A549 (cell line): Measurements from ENCODE around the gene IL1RN. TPM values are rescaled to one million over a fixed set of nuclear protein-coding genes. Genes with fewer than 3 reads are reported as not detected.

Source experiments
- ATAC-seq, 2 experiments: fragments of 200-7000 bp in 1 of 2; fragments of >200 bp in 1 of 2; cut with Nextera tagmentation in 1 of 2; cut with Tn5 transposase in 1 of 2; 3 replicates each; pipeline versions ENCODE4 v1.8.0 to v1.9.1; 2018 to 2020; ENCODE audit warnings: mild to moderate bottlenecking in 1 of 2, moderate library complexity in 1 of 2
- CTCF ChIA-PET: fragments of 300-600 bp; sonication (Branson Sonifier 250); formaldehyde crosslinking; extraction: SDS; loops from one replicate; lab custom pipeline; 2021; ENCODE audit warnings: antibody characterized with exemption, inconsistent platforms; lab: Yijun Ruan, JAX
- POLR2A ChIA-PET: fragments of 350-600 bp; formaldehyde crosslinking; extraction: SDS; loops from one replicate; lab custom pipeline; 2021; ENCODE audit warnings: antibody characterized with exemption, inconsistent platforms; lab: Yijun Ruan, JAX
- DNase-seq, 2 experiments: peaks; one replicate each; pipeline versions ENCODE4 v3.0.0 to v3.0.0-alpha.2; 2011 to 2016; ENCODE audit warnings: low read depth in 1 of 2, low spot score in 1 of 2
- FAIRE-seq: peaks from 2 replicates; lab custom pipeline; 2011; peaks lifted over from hg19 to GRCh38; lab: Jason Lieb, UNC
- H3K27ac ChIP-seq, 2 experiments: fragments of >200 bp; sonication (Bioruptor Twin); formaldehyde crosslinking; 3 replicates each; pipeline ENCODE4 v1.5.1; 2016 to 2017
- H3K4me1 ChIP-seq: fragments of >200 bp; sonication (Bioruptor Twin); formaldehyde crosslinking; 3 replicates; pipeline ENCODE4 v1.6.1; 2016
- H3K4me2 ChIP-seq: fragments of >200 bp; sonication (Bioruptor Twin); formaldehyde crosslinking; 3 replicates; pipeline ENCODE4 v1.6.1; 2016
- H3K4me3 ChIP-seq: fragments of >200 bp; sonication (Bioruptor Twin); formaldehyde crosslinking; 3 replicates; pipeline ENCODE4 v1.5.1; 2016
- H3K9me3 ChIP-seq: fragments of >200 bp; sonication (Bioruptor Twin); formaldehyde crosslinking; 3 replicates; pipeline ENCODE4 v1.6.1; 2016
- BCL3 ChIP-seq: fragments of >200 bp; sonication (Bioruptor Twin); formaldehyde crosslinking; IDR thresholded peaks from 3 replicates; pipeline ENCODE4 v1.6.1; 2016
- CBX8 ChIP-seq: fragments of 200-600 bp; sonication (generic); IDR thresholded peaks from 2 replicates; pipeline ENCODE4 v1.6.1; 2016
- CTCF ChIP-seq: fragments of >200 bp; sonication (Bioruptor Twin); formaldehyde crosslinking; IDR thresholded peaks from 3 replicates; pipeline ENCODE4 v1.5.1; 2016
- EHMT2 ChIP-seq: fragments of 200-600 bp; sonication (generic); IDR thresholded peaks from 2 replicates; pipeline ENCODE4 v1.6.1; 2016; ENCODE audit warnings: antibody characterized with exemption, low read depth, mild to moderate bottlenecking, moderate library complexity
- EP300 ChIP-seq, 2 experiments: fragments of >200 bp; sonication (Bioruptor Twin); formaldehyde crosslinking; IDR thresholded peaks; 2 replicates in 1 of 2; 3 replicates in 1 of 2; pipeline ENCODE4 v1.6.1; 2016 to 2017
- ESRRA ChIP-seq: fragments of 150-350 bp; IDR thresholded peaks from 2 replicates; pipeline ENCODE4 v1.6.1; 2014; ENCODE audit warnings: mild to moderate bottlenecking, low read length, borderline replicate concordance
- FOSL2 ChIP-seq, 2 experiments: fragments of 450-650 bp in 1 of 2; fragments of >200 bp in 1 of 2; sonication (Bioruptor Twin) in 1 of 2; formaldehyde crosslinking; IDR thresholded peaks; 2 replicates each; pipeline versions ENCODE4 v1.5.0 to v1.6.1; 2016 to 2020; ENCODE audit warnings: mild to moderate bottlenecking in 1 of 2, moderate library complexity in 1 of 2
- HES2 ChIP-seq: fragments of >200 bp; sonication (Bioruptor Twin); formaldehyde crosslinking; IDR thresholded peaks from 2 replicates; pipeline ENCODE4 v1.6.1; 2016
- HEYL ChIP-seq: fragments of 250-450 bp; sonication (Bioruptor Pico); IDR thresholded peaks from 2 replicates; pipeline ENCODE4 v1.8.0; 2021; ENCODE audit warnings: mild to moderate bottlenecking, moderate library complexity
- HOXA7 ChIP-seq: fragments of 250-450 bp; sonication (Bioruptor Pico); IDR thresholded peaks from 2 replicates; pipeline ENCODE4 v1.5.0; 2020; ENCODE audit warnings: mild to moderate bottlenecking, moderate library complexity
- HOXB5 ChIP-seq: fragments of 250-450 bp; sonication (Bioruptor Pico); IDR thresholded peaks from 2 replicates; pipeline ENCODE4 v1.5.0; 2020; ENCODE audit warnings: mild to moderate bottlenecking, moderate library complexity
- JUN ChIP-seq, 2 experiments: fragments of >200 bp; sonication (Bioruptor Twin); formaldehyde crosslinking; IDR thresholded peaks; 2 replicates in 1 of 2; 3 replicates in 1 of 2; pipeline ENCODE4 v1.6.1; 2016 to 2017
- KDM1A ChIP-seq: fragments of 200-600 bp; sonication (generic); IDR thresholded peaks from 2 replicates; pipeline ENCODE4 v1.6.1; 2016; ENCODE audit warnings: low read depth, mild to moderate bottlenecking
- MYC ChIP-seq: IDR thresholded peaks from 2 replicates; pipeline ENCODE4 v1.6.1; 2012; ENCODE audit warnings: mild to moderate bottlenecking, inconsistent platforms, low read length, improper control_type of control experiment, borderline replicate concordance
- NFE2L2 ChIP-seq: fragments of 150-350 bp; conservative IDR thresholded peaks from 2 replicates; pipeline ENCODE4 v1.6.1; 2014; ENCODE audit warnings: low read length
- PHF8 ChIP-seq: fragments of 200-600 bp; sonication (generic); IDR thresholded peaks from 2 replicates; pipeline ENCODE4 v1.6.1; 2016; ENCODE audit warnings: low read depth, mild to moderate bottlenecking, antibody characterized with exemption, moderate library complexity, borderline replicate concordance
- RFX5 ChIP-seq: fragments of 450-650 bp; IDR thresholded peaks from 2 replicates; pipeline ENCODE4 v1.7.1; 2014; ENCODE audit warnings: antibody characterized with exemption, mild to moderate bottlenecking, moderate library complexity
- SMC3 ChIP-seq: fragments of >200 bp; sonication (Bioruptor Twin); formaldehyde crosslinking; IDR thresholded peaks from 3 replicates; pipeline ENCODE4 v1.6.1; 2018; ENCODE audit warnings: inconsistent platforms
- ZC3H11A ChIP-seq: fragments of 450-650 bp; IDR thresholded peaks from 2 replicates; pipeline ENCODE4 v1.6.1; 2014; ENCODE audit warnings: antibody characterized with exemption, mild to moderate bottlenecking
- ZSCAN20 ChIP-seq: fragments of 250-450 bp; sonication (Bioruptor Pico); IDR thresholded peaks from 2 replicates; pipeline ENCODE4 v1.8.0; 2022; ENCODE audit warnings: mild to moderate bottlenecking, moderate library complexity
- WGBS: methylation state at CpG from one replicate; pipeline ENCODE4 v1.1.6; 2017; ENCODE audit errors: missing lambda C conversion rate; 5-methylcytosine and 5-hydroxymethylcytosine counted together
- polyA plus RNA-seq, 4 experiments: library from polyadenylated mRNA; depleted of rRNA in 3 of 4; stranded (reverse); fragments of >200 nt; fragmentation: RNase III in 1 of 4; extraction: RNeasy Plus Mini Kit Qiagen cat#74134 plus additional on column Dnase treatment in 1 of 4; gene quantifications; 2 replicates in 3 of 4; 3 replicates in 1 of 4; pipeline ENCODE4 v1.2.3, GENCODE V29; 2011 to 2017

Gene IL1RN
- polyA plus RNA-seq, 2 of the 4 experiments (the other 2 are of a cell fraction), result 0.13 TPM; not detected in 1

GRCh38 chr2:113149553-113150257 lies 22.3 kb downstream of the IL1RN start:
- peak in 1 of 2 experiments; percentile 24; a peak in 2 of 6 replicates for ATAC-seq
- ChIA-PET CTCF (interaction anchor here (1.7 to 3.4 kb wide), 2 partner anchors 13 to 50 kb away, joined by 6 to 42 read pairs; no protein-coding TSS in a partner anchor), POLR2A (no interaction called here)
- Histone ChIP-seq H3K4me2 (no peak overlapping the region), H3K4me1 (no peaks in the 10 kb centered on the region), H3K4me3 (no peak overlapping the region), H3K9me3 (0 out of 3 replicates have a peak, but pooled peaks cover 2% of the 10 kb centered on the region)
- no peak for DNase-seq
- TF ChIP-seq HES2 (no peak), HOXB5 (no peak), NFE2L2 (no peak), HEYL (CRISPR knock-in tag) (no peak), BCL3 (no peak), EHMT2 (no peak), PHF8 (no peak)
- TF ChIP-seq, all 56 proteins: peak for 0
- FAIRE-seq, result no peak
- WGBS, result 36% methylated on average over 1 of the region's 1 CpG
- H3K27ac ChIP-seq, result no peak overlapping the region

- POLR2A ChIA-PET, result no interaction called here
- Histone ChIP-seq H3K27ac (no peak overlapping the region), H3K9me3 (0 out of 3 replicates have a peak, but pooled peaks cover under 1% of the 10 kb centered on the region), H3K4me3 (no peak overlapping the region), H3K4me2 (no peak overlapping the region), H3K4me1 (no peaks in the 10 kb centered on the region)
- WGBS, result 85% methylated on average over 5 of the region's 5 CpGs
- ATAC-seq (no peak), FAIRE-seq (no peak), DNase-seq (no peak)
- TF ChIP-seq HOXA7 (CRISPR knock-in tag), result no peak
- TF ChIP-seq SMC3, result no peak
- TF ChIP-seq FOSL2 (IDR thresholded peaks at IDR 0.05), result no peak
- no peak for TF ChIP-seq FOSL2 (CRISPR knock-in tag; IDR thresholded peaks at IDR 0.05)
- no peak for TF ChIP-seq ZC3H11A
- TF ChIP-seq CTCF, result no peak
- no peak for TF ChIP-seq MYC
- TF ChIP-seq ZSCAN20 (CRISPR knock-in tag), result no peak
- no peak for TF ChIP-seq EP300 (IDR thresholded peaks at IDR 0.05)
- CTCF ChIA-PET, result interaction anchor here (0.6 to 3.4 kb wide), 3 partner anchors 13 to 78 kb away, joined by 3 to 42 read pairs (median 6); no protein-coding TSS in a partner anchor
Observed at GRCh38 chr2:113150258-113150601, 22.8 kb downstream of the IL1RN start.

GRCh38 chr2:113155331-113155730 lies 27.9 kb downstream of the IL1RN start:
- no peak overlapping the region for H3K4me3 ChIP-seq
- H3K27ac ChIP-seq, result no peak overlapping the region
- POLR2A ChIA-PET, result interaction anchor here (2.0 kb wide), 1 partner anchor 43 kb away, joined by 7 read pairs; no protein-coding TSS in a partner anchor
- H3K9me3 ChIP-seq, result no peaks in the 10 kb centered on the region
- ATAC-seq, result no peak
- CTCF ChIA-PET, result interaction anchor here (2.0 to 5.6 kb wide), 5 partner anchors 11 to 235 kb away, joined by 6 to 46 read pairs (median 7); no protein-coding TSS in a partner anchor
- WGBS, result 96% methylated on average over 5 of the region's 5 CpGs
- no peak for DNase-seq
- TF ChIP-seq CBX8 (no peak), NFE2L2 (no peak), HOXB5 (no peak), RFX5 (no peak), JUN (IDR thresholded peaks at IDR 0.05) (no peak), KDM1A (no peak), ESRRA (no peak), EP300 (IDR thresholded peaks at IDR 0.05) (no peak)
- no peak overlapping the region for H3K4me2 ChIP-seq
- peaks cover 23% of the 10 kb centered on the region for H3K4me1 ChIP-seq
- FAIRE-seq, result no peak
